GM21423 (cell line): ENCODE data around the gene POLR2E.

ENCODE experiments used
- ATAC-seq: cut with Tn5 transposase; IDR thresholded peaks from one replicate; pipeline ENCODE4 v1.9.1; 2021; ENCODE audit warnings: mild to moderate bottlenecking, moderate library complexity; ENCODE audit not compliant: unreplicated experiment

Gene POLR2E

DNA sequence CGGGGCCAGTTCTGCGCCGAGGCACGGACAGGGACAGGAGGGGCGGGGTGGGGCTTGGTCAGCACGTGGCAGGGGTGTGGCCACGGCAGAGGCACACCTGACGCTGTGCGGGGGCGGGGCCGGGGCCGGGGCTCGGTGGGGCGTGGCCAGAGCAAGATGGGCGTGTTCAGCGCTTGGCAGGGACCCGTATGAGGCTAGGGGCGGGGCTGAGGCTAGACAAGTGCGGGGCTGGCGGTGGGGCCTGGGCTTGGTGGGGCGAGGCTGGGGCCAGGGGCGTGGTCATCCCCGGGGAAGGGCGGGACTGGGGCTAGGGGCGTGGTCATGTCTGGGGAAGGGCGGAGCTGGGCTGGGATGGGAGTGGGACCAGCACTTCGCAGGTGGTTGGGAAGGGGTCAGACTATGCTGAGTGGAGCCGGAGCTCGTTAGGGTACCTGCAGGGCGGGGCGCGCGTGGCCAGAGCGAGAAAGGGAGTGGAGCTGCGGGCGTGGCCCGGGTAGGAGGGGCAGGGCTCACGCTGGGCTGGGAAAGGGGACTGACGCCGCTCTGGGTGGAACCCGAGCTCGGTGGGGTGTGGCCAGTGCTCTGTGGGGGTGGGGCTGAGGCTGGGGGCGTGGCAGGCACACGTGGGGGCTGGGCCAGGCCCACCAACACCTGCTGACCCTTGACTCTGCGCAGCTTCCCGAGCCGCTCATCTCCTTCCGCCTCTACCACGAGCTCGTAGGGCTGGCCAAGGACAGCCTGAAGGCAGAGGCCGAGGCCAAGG lies 12.8 kb downstream of the POLR2E start:
- no peak for ATAC-seq

DNA sequence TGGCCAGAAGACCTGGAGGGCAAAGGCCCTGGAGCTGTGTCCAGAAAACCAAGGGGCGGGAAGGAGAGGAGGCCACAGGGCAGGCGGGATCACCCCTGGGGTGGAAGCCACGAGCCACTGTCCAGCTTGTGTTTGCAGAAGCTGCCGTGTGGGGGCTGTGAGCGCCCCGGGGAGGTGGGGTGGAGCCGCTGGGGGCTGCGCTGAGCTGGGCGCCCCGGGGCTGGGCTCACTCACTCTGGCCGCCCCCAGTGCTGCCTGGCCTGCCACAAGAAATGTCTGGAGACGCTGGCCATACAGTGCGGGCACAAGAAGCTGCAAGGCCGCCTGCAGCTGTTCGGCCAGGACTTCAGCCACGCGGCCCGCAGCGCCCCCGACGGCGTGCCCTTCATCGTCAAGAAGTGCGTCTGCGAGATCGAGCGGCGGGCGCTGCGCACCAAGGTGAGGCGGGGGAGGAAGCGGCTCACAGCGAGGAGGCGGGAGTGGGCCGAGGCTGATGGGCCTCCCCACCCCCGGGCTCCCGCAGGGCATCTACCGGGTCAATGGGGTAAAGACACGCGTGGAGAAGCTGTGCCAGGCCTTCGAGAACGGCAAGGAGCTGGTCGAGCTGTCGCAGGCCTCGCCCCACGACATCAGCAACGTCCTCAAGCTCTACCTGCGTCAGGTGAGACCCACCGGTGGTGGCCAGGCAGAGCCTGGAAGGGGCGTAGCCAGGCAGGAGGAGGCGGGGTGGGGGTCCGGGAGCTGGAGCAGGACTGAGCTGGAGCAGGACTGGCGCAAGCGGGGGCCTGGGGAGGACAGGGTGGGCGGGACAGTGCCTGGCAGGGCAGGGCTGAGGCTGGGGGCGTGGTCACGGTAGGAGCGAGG lies 13.6 kb downstream of the POLR2E start:
- ATAC-seq: no peak

- ATAC-seq: no peak
These were observed 14.6 kb downstream of the POLR2E start for GRCh38 chr19:1080360-1081161.

GRCh38 chr19:1079566-1080111 lies 15.5 kb downstream of the POLR2E start:
- ATAC-seq: no peak

DNA sequence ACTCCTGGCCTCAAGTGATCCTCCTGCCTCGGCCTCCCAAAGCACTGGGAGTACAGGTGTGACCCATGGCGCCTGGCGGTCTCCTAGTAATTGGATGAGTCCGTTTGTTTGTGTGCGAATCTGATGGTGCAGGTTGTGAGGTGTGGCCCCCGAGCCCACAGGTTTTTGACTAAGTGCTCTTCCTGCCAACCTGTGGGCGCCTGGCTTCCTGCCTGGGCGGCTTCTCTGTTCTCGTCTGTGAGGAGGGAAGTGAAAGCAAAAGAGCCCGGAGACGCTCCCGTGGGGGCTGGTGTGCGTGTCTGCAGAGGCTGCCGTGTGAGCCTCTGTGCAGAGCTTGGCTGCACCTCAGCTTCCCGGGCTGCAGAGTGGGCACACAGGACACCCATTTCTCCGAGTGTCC lies 18.2 kb downstream of the POLR2E start:
- peak; percentile 58 for ATAC-seq

- ATAC-seq: no peak
These were observed 19.2 kb downstream of the POLR2E start for GRCh38 chr19:1076046-1076386.

- ATAC-seq: peak; percentile 43
These were observed 20.5 kb downstream of the POLR2E start for GRCh38 chr19:1074544-1075283.

DNA sequence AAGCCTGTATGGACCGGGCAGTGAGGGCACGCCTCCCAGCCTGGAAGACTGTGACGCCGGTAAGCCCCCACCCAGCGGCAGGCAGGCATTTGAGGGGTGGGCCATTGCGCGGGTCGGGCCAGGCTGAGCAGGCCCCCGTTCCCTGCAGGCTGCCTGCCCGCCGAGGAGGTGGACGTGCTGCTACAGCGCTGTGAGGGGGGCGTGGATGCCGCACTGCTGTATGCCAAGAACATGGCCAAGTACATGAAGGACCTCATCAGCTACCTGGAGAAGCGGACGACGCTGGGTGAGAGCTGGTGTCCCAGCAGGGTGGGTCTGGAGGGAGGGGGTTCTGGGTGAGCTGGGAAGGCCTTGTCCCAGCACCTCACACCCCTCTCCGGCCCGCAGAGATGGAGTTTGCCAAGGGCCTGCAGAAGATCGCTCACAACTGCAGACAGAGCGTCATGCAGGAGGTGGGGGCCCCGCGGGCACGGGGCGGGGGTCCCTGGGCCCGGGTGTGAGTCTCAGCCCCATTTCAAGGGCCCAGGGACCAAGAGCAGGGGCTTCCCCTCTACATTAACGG lies 21.1 kb downstream of the POLR2E start:
- ATAC-seq: no peak

- no peak for ATAC-seq
These were observed 21.9 kb downstream of the POLR2E start for GRCh38 chr19:1073063-1073955.

DNA sequence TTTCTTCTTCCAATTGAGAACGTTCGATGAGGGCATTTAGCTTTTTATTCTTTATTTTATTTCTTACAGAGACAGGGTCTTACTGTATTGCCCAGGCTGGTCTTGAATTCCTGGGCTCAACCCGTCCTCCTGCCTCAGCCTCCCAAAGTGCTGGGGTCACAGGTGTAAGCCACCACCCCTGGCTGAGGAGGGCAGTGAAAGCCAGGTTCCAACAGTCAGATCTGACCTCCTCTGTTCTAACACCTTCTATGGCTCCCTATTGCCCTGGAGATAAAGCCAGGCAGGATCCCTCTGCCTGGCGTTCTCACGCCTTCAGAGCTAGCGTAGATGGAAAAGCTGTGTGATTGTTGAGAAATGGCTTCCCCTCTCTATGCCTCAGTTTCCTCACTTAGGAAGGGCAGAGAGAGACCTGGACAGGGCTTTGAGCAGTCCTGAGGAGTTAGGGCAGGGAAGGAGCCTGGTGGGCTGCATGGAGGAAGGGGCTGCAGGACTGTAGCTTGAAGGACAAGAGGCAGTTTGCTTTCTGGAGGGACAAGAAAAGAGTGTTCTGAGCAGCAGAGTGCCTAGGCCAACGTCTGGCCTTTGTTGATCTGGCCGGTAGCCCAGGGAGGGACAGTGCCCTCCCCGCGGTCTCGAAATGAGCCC lies 22.7 kb downstream of the POLR2E start:
- ATAC-seq: no peak

- ATAC-seq: no peak
These were observed 24.0 kb downstream of the POLR2E start for GRCh38 chr19:1070931-1071791.

DNA sequence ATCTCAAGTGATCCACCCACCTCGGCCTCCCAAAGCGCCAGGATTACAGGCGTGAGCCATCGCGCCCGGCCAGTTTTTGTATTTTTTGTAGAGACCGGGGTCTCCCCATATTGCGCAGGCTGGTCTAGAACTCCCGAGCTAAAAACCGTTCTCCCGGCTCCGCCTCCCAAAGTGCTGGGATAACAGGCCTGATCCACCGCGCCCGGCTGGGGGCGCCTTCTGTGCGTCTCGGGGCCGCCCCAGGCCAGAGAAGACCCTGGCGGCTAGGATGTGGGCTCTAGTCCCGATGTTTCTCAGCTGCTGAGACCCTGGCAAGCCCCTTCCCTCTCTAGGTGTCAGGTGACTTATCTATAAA lies 24.6 kb downstream of the POLR2E start:
- ATAC-seq: no peak

DNA sequence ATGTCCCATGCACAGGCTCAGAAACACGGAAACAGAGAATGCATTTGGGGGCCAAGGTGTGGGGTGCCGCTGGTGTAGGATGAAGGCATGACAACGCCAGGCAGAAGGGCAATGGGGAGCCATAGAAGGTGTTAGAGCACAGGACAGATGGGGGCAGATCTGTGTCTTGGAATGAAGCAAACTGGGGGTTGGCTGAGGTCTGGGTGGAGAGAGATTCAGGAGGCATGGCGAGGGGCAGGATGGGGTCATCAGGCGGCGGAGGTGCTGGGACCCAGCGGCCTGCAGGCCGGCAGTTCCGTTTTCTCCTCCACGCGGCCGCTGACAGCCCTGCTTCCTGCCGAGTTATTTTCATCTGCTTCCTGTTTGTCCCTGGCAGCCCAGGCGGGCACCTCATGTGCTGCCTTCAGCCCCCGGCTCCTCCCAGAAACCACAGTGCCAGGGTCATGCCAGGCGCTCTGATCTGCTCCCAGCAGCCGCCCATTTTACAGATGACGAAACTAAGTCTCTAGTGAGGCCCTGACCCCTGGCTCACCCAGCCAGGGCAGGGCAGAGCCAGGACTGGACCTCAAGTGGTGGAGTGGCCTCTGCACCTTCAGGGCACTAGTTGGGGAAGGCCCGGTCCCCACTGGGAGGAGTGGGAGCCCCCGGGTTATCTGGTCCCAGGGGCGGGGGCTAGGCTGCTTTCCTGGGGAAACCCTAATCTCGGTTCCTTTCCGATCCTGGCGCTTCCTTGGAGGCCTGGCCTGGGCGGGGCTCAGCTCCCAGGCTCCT lies 26.0 kb downstream of the POLR2E start:
- ATAC-seq: no peak

GRCh38 chr19:1068009-1069001 lies 26.9 kb downstream of the POLR2E start:
- no peak for ATAC-seq

DNA sequence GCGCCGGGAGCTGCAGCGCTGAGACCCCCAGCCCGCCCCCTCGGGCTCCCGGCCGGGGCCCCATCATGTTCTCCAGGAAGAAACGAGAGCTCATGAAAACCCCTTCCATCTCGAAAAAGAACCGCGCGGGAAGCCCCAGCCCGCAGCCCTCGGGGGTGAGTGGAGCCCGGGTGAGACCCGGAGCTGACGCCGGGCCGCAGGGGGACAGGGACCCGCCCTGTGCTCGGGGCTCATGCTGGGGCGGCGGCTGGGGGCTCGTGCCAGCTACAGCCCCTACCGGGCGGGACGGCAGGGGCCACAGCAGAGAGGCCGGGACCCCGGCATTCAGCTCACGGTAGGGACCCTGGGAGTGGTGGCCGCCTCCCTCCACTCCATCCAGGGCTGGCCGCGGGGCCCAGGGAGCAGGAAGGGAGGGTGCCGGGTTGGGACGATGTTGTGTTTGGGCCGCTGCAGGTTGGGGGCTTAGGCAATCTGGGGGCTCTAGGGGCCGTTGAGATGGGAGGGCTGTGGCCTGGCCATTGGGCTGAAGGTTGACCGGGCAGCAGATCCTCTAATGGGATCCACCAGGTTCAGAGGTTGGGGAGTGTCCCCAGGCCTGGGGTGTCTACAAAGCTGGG lies 27.7 kb downstream of the POLR2E start:
- ATAC-seq: peak; percentile 26
